ENCODE results near the gene TSPAN33. TPM values are rescaled to one million over a fixed set of nuclear protein-coding genes. Genes with fewer than 3 reads are reported as not detected.
A peak's percentile ranks its signal among the peaks of the same experiment; 100 is the strongest.

The TSPAN33 gene
- total RNA-seq, 1 donor from 2014 or later = 16.7 TPM

DNA sequence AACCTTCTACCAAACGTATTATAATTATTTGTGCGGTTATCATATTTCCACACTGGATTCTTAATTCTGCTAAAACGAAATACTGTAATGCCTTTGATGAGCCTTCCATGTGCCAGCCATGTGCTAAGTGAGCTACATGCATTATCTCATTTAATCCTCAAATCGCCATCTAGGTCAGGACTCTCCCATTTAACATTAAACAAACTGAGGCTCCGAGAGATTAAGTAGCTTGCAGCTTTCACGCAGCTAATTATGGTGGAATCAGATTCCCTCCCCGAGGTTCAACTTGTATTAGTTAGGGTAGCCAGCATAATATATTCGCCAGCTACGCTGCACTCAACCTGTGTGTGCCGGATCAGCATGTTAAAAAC lies 798 bp upstream of the TSPAN33 start:
- H3K9me3 Mint-ChIP-seq = no peaks in the 10 kb centered on the region
- peaks cover 61% of the 10 kb centered on the region for H3K27me3 Mint-ChIP-seq (ENCODE audit: low read depth)
- peak overlapping the region; percentile 89 for H3K4me3 Mint-ChIP-seq
- H3K4me1 Mint-ChIP-seq = peaks cover 7% of the 10 kb centered on the region
- no peak overlapping the region for H3K27ac Mint-ChIP-seq (ENCODE audit: unreplicated experiment)
- no peaks in the 10 kb centered on the region for H3K36me3 Mint-ChIP-seq (ENCODE audit: low read depth)
- no peak for DNase-seq (ENCODE audit: low read depth, low spot score)
- TF ChIP-seq, protein P1, sequence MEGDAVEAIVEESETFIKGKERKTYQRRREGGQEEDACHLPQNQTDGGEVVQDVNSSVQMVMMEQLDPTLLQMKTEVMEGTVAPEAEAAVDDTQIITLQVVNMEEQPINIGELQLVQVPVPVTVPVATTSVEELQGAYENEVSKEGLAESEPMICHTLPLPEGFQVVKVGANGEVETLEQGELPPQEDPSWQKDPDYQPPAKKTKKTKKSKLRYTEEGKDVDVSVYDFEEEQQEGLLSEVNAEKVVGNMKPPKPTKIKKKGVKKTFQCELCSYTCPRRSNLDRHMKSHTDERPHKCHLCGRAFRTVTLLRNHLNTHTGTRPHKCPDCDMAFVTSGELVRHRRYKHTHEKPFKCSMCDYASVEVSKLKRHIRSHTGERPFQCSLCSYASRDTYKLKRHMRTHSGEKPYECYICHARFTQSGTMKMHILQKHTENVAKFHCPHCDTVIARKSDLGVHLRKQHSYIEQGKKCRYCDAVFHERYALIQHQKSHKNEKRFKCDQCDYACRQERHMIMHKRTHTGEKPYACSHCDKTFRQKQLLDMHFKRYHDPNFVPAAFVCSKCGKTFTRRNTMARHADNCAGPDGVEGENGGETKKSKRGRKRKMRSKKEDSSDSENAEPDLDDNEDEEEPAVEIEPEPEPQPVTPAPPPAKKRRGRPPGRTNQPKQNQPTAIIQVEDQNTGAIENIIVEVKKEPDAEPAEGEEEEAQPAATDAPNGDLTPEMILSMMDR (conservative IDR thresholded peaks at IDR 0.05) = no peak

DNA sequence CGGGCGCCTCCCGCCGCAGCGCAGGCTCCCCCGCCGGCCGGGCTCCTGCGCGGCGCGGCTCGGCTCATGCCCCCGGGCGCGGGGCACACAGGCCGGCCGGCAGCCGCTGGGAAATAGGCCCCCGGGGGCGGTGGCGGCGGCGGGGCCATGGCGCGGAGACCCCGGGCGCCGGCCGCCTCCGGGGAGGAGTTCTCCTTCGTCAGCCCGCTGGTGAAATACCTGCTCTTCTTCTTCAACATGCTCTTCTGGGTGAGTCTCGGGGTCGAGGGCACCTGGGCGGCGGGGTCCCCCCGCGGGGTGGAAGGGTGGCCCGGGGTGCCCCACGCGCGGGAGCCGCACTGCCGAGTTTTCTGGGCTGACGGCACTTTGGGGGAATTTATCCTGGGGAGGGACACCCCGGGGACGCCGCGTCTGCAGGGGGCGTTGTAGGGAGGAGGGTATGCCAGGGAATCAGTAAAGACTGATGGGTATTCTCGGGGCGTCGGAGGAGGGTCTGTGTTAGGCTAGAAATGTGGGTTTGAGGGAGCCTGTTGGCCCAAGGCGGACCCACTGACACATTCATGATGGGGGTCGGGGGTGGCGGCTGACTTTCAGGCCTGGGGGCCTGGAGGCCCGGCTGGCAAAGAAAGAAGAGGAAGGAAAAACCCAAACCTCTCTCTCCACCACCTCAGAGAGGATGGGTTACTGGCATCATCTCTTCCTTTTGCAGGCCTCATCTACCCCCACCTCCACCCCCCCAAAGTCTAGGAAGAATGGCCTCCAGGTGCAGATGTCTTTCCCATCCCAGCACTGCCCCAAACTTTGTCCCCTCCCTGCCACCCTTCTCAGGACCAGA lies 544 bp downstream of the TSPAN33 start:
- H3K27ac Mint-ChIP-seq (ENCODE audit: unreplicated experiment) = no peak overlapping the region
- H3K4me1 Mint-ChIP-seq = peaks cover 7% of the 10 kb centered on the region
- DNase-seq (ENCODE audit: low read depth, low spot score) = no peak
- no peaks in the 10 kb centered on the region for H3K9me3 Mint-ChIP-seq
- H3K27me3 Mint-ChIP-seq (ENCODE audit: low read depth) = peaks cover 61% of the 10 kb centered on the region
- TF ChIP-seq, protein P1 (conservative IDR thresholded peaks at IDR 0.05) = peak; percentile 39
- peak overlapping the region; percentile 86 for H3K4me3 Mint-ChIP-seq
- H3K36me3 Mint-ChIP-seq (ENCODE audit: low read depth) = no peaks in the 10 kb centered on the region

- TF ChIP-seq, protein P1 (conservative IDR thresholded peaks at IDR 0.05) = no peak
- peaks cover 56% of the 10 kb centered on the region for H3K27me3 Mint-ChIP-seq (ENCODE audit: low read depth)
- peaks cover 7% of the 10 kb centered on the region for H3K4me1 Mint-ChIP-seq
- peak overlapping the region; percentile 86 for H3K4me3 Mint-ChIP-seq
- H3K36me3 Mint-ChIP-seq (ENCODE audit: low read depth) = no peaks in the 10 kb centered on the region
- H3K9me3 Mint-ChIP-seq = no peaks in the 10 kb centered on the region
- no peak overlapping the region for H3K27ac Mint-ChIP-seq (ENCODE audit: unreplicated experiment)
- no peak for DNase-seq (ENCODE audit: low read depth, low spot score)
These were observed 1.9 kb downstream of the TSPAN33 start for GRCh38 chr7:129146237-129146979.

GRCh38 chr7:129147731-129148130 lies 3.2 kb downstream of the TSPAN33 start:
- TF ChIP-seq, protein P1 (conservative IDR thresholded peaks at IDR 0.05) = no peak
- no peak overlapping the region for H3K27ac Mint-ChIP-seq (ENCODE audit: unreplicated experiment)
- peaks cover 43% of the 10 kb centered on the region for H3K27me3 Mint-ChIP-seq (ENCODE audit: low read depth)
- peak overlapping the region; percentile 39 for H3K4me3 Mint-ChIP-seq
- no peaks in the 10 kb centered on the region for H3K9me3 Mint-ChIP-seq
- H3K36me3 Mint-ChIP-seq (ENCODE audit: low read depth) = no peaks in the 10 kb centered on the region
- no peak for DNase-seq (ENCODE audit: low read depth, low spot score)
- H3K4me1 Mint-ChIP-seq = peaks cover 7% of the 10 kb centered on the region

- H3K36me3 Mint-ChIP-seq (ENCODE audit: low read depth) = no peaks in the 10 kb centered on the region
- no peaks in the 10 kb centered on the region for H3K4me1 Mint-ChIP-seq
- DNase-seq (ENCODE audit: low read depth, low spot score) = no peak
- TF ChIP-seq, protein P1 (conservative IDR thresholded peaks at IDR 0.05) = no peak
- H3K9me3 Mint-ChIP-seq = no peaks in the 10 kb centered on the region
- H3K4me3 Mint-ChIP-seq = no peak overlapping the region
- H3K27me3 Mint-ChIP-seq (ENCODE audit: low read depth) = peaks cover 25% of the 10 kb centered on the region
- H3K27ac Mint-ChIP-seq (ENCODE audit: unreplicated experiment) = no peak overlapping the region
These were observed 5.0 kb downstream of the TSPAN33 start for GRCh38 chr7:129149511-129149910.
